H1 (cell line): ENCODE data around the gene PTGDR2. TPM values are rescaled to one million over a fixed set of nuclear protein-coding genes. Genes with fewer than 3 reads are reported as not detected.

ENCODE experiments used
- CTCF ChIA-PET: fragments of 300-600 bp; sonication (Branson Sonifier 250); formaldehyde crosslinking; loops from one replicate; lab custom pipeline; 2021; ENCODE audit not compliant: partially characterized antibody; lab: Charles Lee
- POLR2A ChIA-PET: fragments of 300-600 bp; sonication (Branson Sonifier 250); formaldehyde crosslinking; loops from one replicate; lab custom pipeline; 2021; ENCODE audit warnings: inconsistent platforms; ENCODE audit not compliant: partially characterized antibody; lab: Charles Lee
- DNase-seq, 2 experiments: peaks; one replicate each; pipeline versions ENCODE4 v3.0.0 to v3.0.0-alpha.2; 2010 to 2022; ENCODE audit warnings: low spot score in 2 of 2, low read depth in 1 of 2, mixed read lengths in 1 of 2
- FAIRE-seq: peaks from 2 replicates; lab custom pipeline; 2011; peaks lifted over from hg19 to GRCh38; lab: Jason Lieb, UNC
- H2AFZ ChIP-seq: 2 replicates; pipeline ENCODE4 v1.8.1; 2012; ENCODE audit warnings: low read length, inconsistent platforms
- H2AK5ac ChIP-seq: 2 replicates; pipeline ENCODE4 v1.6.1; 2013; ENCODE audit warnings: low read depth, low read length
- H2BK120ac ChIP-seq: replicated peaks from 2 replicates; pipeline ENCODE3; 2013; ENCODE audit warnings: low read depth, low read length, inconsistent platforms
- H2BK12ac ChIP-seq: 2 replicates; pipeline ENCODE4 v1.6.1; 2013; ENCODE audit warnings: low read depth, low read length
- H2BK15ac ChIP-seq: 2 replicates; pipeline ENCODE4 v1.6.1; 2013; ENCODE audit warnings: low read length
- H2BK20ac ChIP-seq: 2 replicates; pipeline ENCODE4 v1.6.1; 2013; ENCODE audit warnings: low read length
- H2BK5ac ChIP-seq: 2 replicates; pipeline ENCODE4 v1.6.1; 2013; ENCODE audit warnings: low read depth, low read length
- H3K14ac ChIP-seq: 2 replicates; pipeline ENCODE4 v1.6.1; 2013; ENCODE audit warnings: inconsistent platforms; ENCODE audit not compliant: insufficient read length
- H3K18ac ChIP-seq: 2 replicates; pipeline ENCODE4 v1.6.1; 2013; ENCODE audit warnings: low read length; ENCODE audit errors: extremely low read depth
- H3K23ac ChIP-seq: 2 replicates; pipeline ENCODE4 v1.6.1; 2013; ENCODE audit warnings: inconsistent platforms; ENCODE audit not compliant: insufficient read length
- H3K23me2 ChIP-seq: 2 replicates; pipeline ENCODE4 v1.6.1; 2013; ENCODE audit warnings: low read depth, low read length
- H3K27ac ChIP-seq: 2 replicates; pipeline ENCODE4 v1.6.1; 2011; ENCODE audit warnings: low read depth, low read length, inconsistent platforms
- H3K27me3 ChIP-seq, 4 experiments: replicated peaks in 1 of 4; 1 replicate in 1 of 4; 2 replicates in 3 of 4; pipeline versions ENCODE4 v1.6.1 to v1.8.1; 2011 to 2013; ENCODE audit warnings: low read length in 3 of 4, mild to moderate bottlenecking in 3 of 4, inconsistent platforms in 2 of 4, mixed read lengths in 2 of 4, moderate library complexity in 1 of 4; ENCODE audit not compliant: control insufficient read depth in 3 of 4, insufficient read depth in 3 of 4; ENCODE audit errors: extremely low read depth in 1 of 4
- H3K36me3 ChIP-seq, 4 experiments: 2 replicates each; pipeline versions ENCODE4 v1.6.1 to v1.8.1; 2011 to 2013; ENCODE audit warnings: mild to moderate bottlenecking in 4 of 4, low read length in 3 of 4, moderate library complexity in 2 of 4, control low read depth in 1 of 4, inconsistent platforms in 1 of 4; ENCODE audit not compliant: insufficient read depth in 4 of 4, control insufficient read depth in 2 of 4
- H3K4ac ChIP-seq: replicated peaks from 2 replicates; pipeline ENCODE3; 2013; ENCODE audit warnings: low read length, low read depth, mixed read lengths, inconsistent platforms; ENCODE audit not compliant: insufficient read length
- H3K4me1 ChIP-seq, 4 experiments: replicated peaks in 1 of 4; 1 replicate in 1 of 4; 2 replicates in 3 of 4; pipeline versions ENCODE4 v1.6.1 to v1.8.1; 2011 to 2013; ENCODE audit warnings: low read length in 3 of 4, inconsistent platforms in 2 of 4, mixed read lengths in 1 of 4; ENCODE audit not compliant: insufficient read depth in 4 of 4, control insufficient read depth in 3 of 4
- H3K4me2 ChIP-seq, 2 experiments: 2 replicates each; pipeline versions ENCODE4 v1.6.1 to v1.8.1; 2011 to 2013; ENCODE audit warnings: low read depth in 2 of 2, low read length in 2 of 2, control low read depth in 1 of 2, inconsistent platforms in 1 of 2, mild to moderate bottlenecking in 1 of 2; ENCODE audit not compliant: insufficient read depth in 1 of 2
- H3K4me3 ChIP-seq, 4 experiments: fragments of 200-600, 300-600 bp in 1 of 4; sonication (generic), shearing (Covaris generic), sonication (Bioruptor Twin) in 1 of 4; 2 replicates each; pipeline versions ENCODE4 v1.5.1 to v1.8.1; 2011 to 2016; ENCODE audit warnings: low read length in 4 of 4, low read depth in 3 of 4, control low read depth in 2 of 4, inconsistent platforms in 2 of 4, mild to moderate bottlenecking in 2 of 4, mixed read lengths in 1 of 4, moderate library complexity in 1 of 4; ENCODE audit not compliant: insufficient read depth in 2 of 4; ENCODE audit errors: extremely low read depth in 1 of 4
- H3K56ac ChIP-seq: replicated peaks from 2 replicates; pipeline ENCODE3; 2013; ENCODE audit warnings: low read depth, mild to moderate bottlenecking, mixed read lengths, low read length, inconsistent platforms; ENCODE audit not compliant: insufficient read length
- H3K79me1 ChIP-seq: 2 replicates; pipeline ENCODE4 v1.6.1; 2013; ENCODE audit warnings: low read depth, low read length, control low read depth
- H3K79me2 ChIP-seq, 2 experiments: 2 replicates each; pipeline versions ENCODE4 v1.6.1 to v1.8.1; 2012 to 2013; ENCODE audit warnings: low read length in 2 of 2, mild to moderate bottlenecking in 2 of 2, inconsistent platforms in 1 of 2; ENCODE audit not compliant: insufficient read depth in 2 of 2, control insufficient read depth in 1 of 2
- H3K9ac ChIP-seq, 4 experiments: replicated peaks in 1 of 4; 1 replicate in 1 of 4; 2 replicates in 3 of 4; pipeline versions ENCODE4 v1.6.1 to v1.8.1; 2011 to 2013; ENCODE audit warnings: low read depth in 3 of 4, low read length in 3 of 4, control low read depth in 2 of 4, mild to moderate bottlenecking in 2 of 4, moderate library complexity in 2 of 4, inconsistent platforms in 1 of 4; ENCODE audit errors: extremely low read depth in 1 of 4
- H3K9me3 ChIP-seq, 2 experiments: 2 replicates each; pipeline versions ENCODE4 v1.6.1 to v1.8.1; 2012 to 2013; ENCODE audit warnings: mild to moderate bottlenecking in 2 of 2, moderate library complexity in 2 of 2, control low read depth in 1 of 2, inconsistent platforms in 1 of 2, low read depth in 1 of 2, low read length in 1 of 2, mixed read lengths in 1 of 2; ENCODE audit not compliant: insufficient read depth in 2 of 2
- H4K20me1 ChIP-seq, 2 experiments: replicated peaks in 1 of 2; 2 replicates each; pipeline versions ENCODE3 to v1.8.1; 2011 to 2013; ENCODE audit warnings: inconsistent platforms in 2 of 2, low read length in 2 of 2, mild to moderate bottlenecking in 1 of 2; ENCODE audit not compliant: insufficient read depth in 2 of 2, control insufficient read depth in 1 of 2
- H4K5ac ChIP-seq: 2 replicates; pipeline ENCODE4 v1.6.1; 2013; ENCODE audit warnings: low read length, low read depth, mixed read lengths, inconsistent platforms; ENCODE audit not compliant: insufficient read length
- H4K8ac ChIP-seq: 2 replicates; pipeline ENCODE4 v1.8.0; 2013; ENCODE audit warnings: mild to moderate bottlenecking, moderate library complexity, low read length, inconsistent platforms; ENCODE audit not compliant: insufficient read depth; ENCODE audit errors: extremely low read depth
- H4K91ac ChIP-seq: replicated peaks from 2 replicates; pipeline ENCODE3; 2013; ENCODE audit warnings: low read length, mixed read lengths, inconsistent platforms; ENCODE audit not compliant: insufficient read length
- CBX5 ChIP-seq: fragments of 300-800, 300-1000 bp; sonication (generic); IDR thresholded peaks from 2 replicates; pipeline ENCODE4 v1.7.1; 2016; ENCODE audit warnings: antibody characterized with exemption, low read length, low read depth
- CTBP2 ChIP-seq: IDR thresholded peaks from 2 replicates; pipeline ENCODE4 v1.7.0; 2011; ENCODE audit warnings: borderline replicate concordance, mild to moderate bottlenecking, moderate library complexity, mixed read lengths, low read length; ENCODE audit not compliant: insufficient read depth, insufficient read length
- NRF1 ChIP-seq: IDR thresholded peaks from 2 replicates; pipeline ENCODE4 v1.6.1; 2011; ENCODE audit warnings: mild to moderate bottlenecking, low read depth, low read length, improper control_type of control experiment
- RAD21 ChIP-seq, 2 experiments: IDR thresholded peaks in 1 of 2; conservative IDR thresholded peaks in 1 of 2; 2 replicates each; pipeline ENCODE4 v1.6.1; 2011; ENCODE audit warnings: low read depth in 2 of 2, low read length in 2 of 2, improper control_type of control experiment in 1 of 2, inconsistent platforms in 1 of 2, mild to moderate bottlenecking in 1 of 2, moderate library complexity in 1 of 2
- SAP30 ChIP-seq: fragments of 300-600 bp; sonication (generic); IDR thresholded peaks from 2 replicates; pipeline ENCODE4 v1.7.1; 2012; ENCODE audit warnings: low read length, moderate library complexity, mild to moderate bottlenecking, inconsistent platforms; ENCODE audit not compliant: insufficient read depth, insufficient replicate concordance
- SP1 ChIP-seq: IDR thresholded peaks from 2 replicates; pipeline ENCODE4 v1.6.1; 2011; ENCODE audit warnings: low read depth, low read length
- SUZ12 ChIP-seq: fragments of 200-600 bp; sonication (generic); IDR thresholded peaks from 2 replicates; pipeline ENCODE4 v1.6.1; 2012; ENCODE audit warnings: mild to moderate bottlenecking, inconsistent platforms, low read length, moderate library complexity, mixed read lengths
- WGBS, 2 experiments: shearing (Covaris generic) in 1 of 2; methylation state at CpG; one replicate each; pipeline versions ENCODE4 v1.1.6 to v1.1.7; 2013 to 2015; ENCODE audit warnings: low lambda C conversion rate in 2 of 2, mixed read lengths in 2 of 2, inconsistent platforms in 1 of 2, low coverage in 1 of 2, missing lambda C conversion rate in 1 of 2; ENCODE audit not compliant: insufficient replicate concordance in 2 of 2, insufficient coverage in 1 of 2, insufficient read length in 1 of 2; ENCODE audit errors: extremely low coverage in 1 of 2, missing lambda C conversion rate in 1 of 2; 5-methylcytosine and 5-hydroxymethylcytosine counted together
- polyA plus RNA-seq, 7 experiments: library from polyadenylated mRNA; depleted of rRNA in 3 of 7; stranded (reverse) in 5 of 7; unstranded in 2 of 7; fragments of >200 nt in 5 of 7; fragments of 200-250 nt in 2 of 7; gene quantifications; 1 replicate in 5 of 7; 2 replicates in 1 of 7; 4 replicates in 1 of 7; pipeline versions ENCODE4 v1.2.1 to v1.2.3, GENCODE V29; 2011 to 2013; ENCODE audit warnings: missing spikeins in 2 of 7, mixed read lengths in 2 of 7
- total RNA-seq: library from RNA; stranded (reverse); fragmentation: NEBNext Ultra II Directional; extraction: Animal tissue kit (Norgen Biotek cat#: 25700); gene quantifications from 2 replicates; pipeline ENCODE4 v1.2.1, GENCODE V29; 2021

The PTGDR2 gene
- total and polyA plus RNA-seq, 2 of the 8 experiments (the other 6 are each of a cell fraction or from before 2014, with no cell fraction given): 0.20 TPM; not detected in 1

GRCh38 chr11:60905047-60905446, 49.3 kb upstream of the PTGDR2 start:
- no peak overlapping the region for H2BK5ac ChIP-seq
- H4K5ac ChIP-seq: no peak overlapping the region
- H3K14ac ChIP-seq: no peak overlapping the region
- H3K4me3 ChIP-seq: peak overlapping the region; percentile 76 to 91 (median 90)
- DNase-seq (no peak), FAIRE-seq (no peak)
- H2BK120ac ChIP-seq: no peak overlapping the region
- peaks cover 2% of the 10 kb centered on the region; the same call in 1 of the 2 replicates for H3K23me2 ChIP-seq
- TF ChIP-seq SAP30: no peak
- no peak for TF ChIP-seq CTBP2
- no peak for TF ChIP-seq CBX5
- TF ChIP-seq NRF1: no peak
- no peak for TF ChIP-seq SUZ12
- no peak for TF ChIP-seq SP1
- no peak for TF ChIP-seq RAD21 (IDR thresholded peaks at IDR 0.05 in 1 of 2, conservative IDR thresholded peaks at IDR 0.05 in 1 of 2; ENCODE audit: low read depth in 2 of 2, low read length in 2 of 2)
- peaks cover 10 to 23% of the 10 kb centered on the region in 2 experiments for H4K20me1 ChIP-seq
- 88% methylated on average over 6 of the region's 6 CpGs; no CpG with 5 or more reads in 1 of the 2 experiments for WGBS, 2 experiments
- no peak overlapping the region for H2AK5ac ChIP-seq
- no peak overlapping the region for H4K8ac ChIP-seq
- H3K9ac ChIP-seq: peak overlapping the region; percentile 34 to 92 (median 85)
- peaks cover 12 to 33% (median 32%) of the 10 kb centered on the region in 4 experiments; a peak in 7 of 8 replicates for H3K36me3 ChIP-seq
- POLR2A ChIA-PET: interaction anchor here (0.7 to 4.2 kb wide), 13 partner anchors 10 to 79 kb away, joined by 3 to 28 read pairs (median 4); partner anchors contain the start of genes CCDC86, TMEM109 and TMEM132A
- no peak overlapping the region for H2BK20ac ChIP-seq
- H2BK12ac ChIP-seq: no peak overlapping the region
- no peak overlapping the region for H3K18ac ChIP-seq
- no peak overlapping the region for H4K91ac ChIP-seq
- H3K4me2 ChIP-seq: peak overlapping the region; percentile 81 to 97
- peaks cover 23 to 40% of the 10 kb centered on the region in 2 experiments for H3K79me2 ChIP-seq
- no peak overlapping the region for H3K56ac ChIP-seq
- no peak overlapping the region for H3K27ac ChIP-seq
- no peaks in the 10 kb centered on the region for H3K9me3 ChIP-seq
- no peaks in the 10 kb centered on the region for H3K27me3 ChIP-seq
- CTCF ChIA-PET: interaction anchor here (0.7 to 23.0 kb wide), 9 partner anchors 9 to 138 kb away, joined by 3 to 522 read pairs (median 4); partner anchors contain the start of gene TMEM109
- no peak overlapping the region for H3K23ac ChIP-seq
- H3K79me1 ChIP-seq: peaks cover 6% of the 10 kb centered on the region
- no peak overlapping the region for H2BK15ac ChIP-seq
- peaks cover 2 to 8% (median 5%) of the 10 kb centered on the region in 4 experiments; a peak in 4 of 7 replicates for H3K4me1 ChIP-seq
- no peak overlapping the region for H3K4ac ChIP-seq
- H2AFZ ChIP-seq: no peak overlapping the region
